GM21717 (cell line): ENCODE measurements around the gene LMOD2.

Source experiments
- ATAC-seq: cut with Tn5 transposase; IDR thresholded peaks from one replicate; pipeline ENCODE4 v1.9.1; 2021; ENCODE audit warnings: mild to moderate bottlenecking, moderate library complexity; ENCODE audit not compliant: unreplicated experiment

LMOD2 gene

DNA sequence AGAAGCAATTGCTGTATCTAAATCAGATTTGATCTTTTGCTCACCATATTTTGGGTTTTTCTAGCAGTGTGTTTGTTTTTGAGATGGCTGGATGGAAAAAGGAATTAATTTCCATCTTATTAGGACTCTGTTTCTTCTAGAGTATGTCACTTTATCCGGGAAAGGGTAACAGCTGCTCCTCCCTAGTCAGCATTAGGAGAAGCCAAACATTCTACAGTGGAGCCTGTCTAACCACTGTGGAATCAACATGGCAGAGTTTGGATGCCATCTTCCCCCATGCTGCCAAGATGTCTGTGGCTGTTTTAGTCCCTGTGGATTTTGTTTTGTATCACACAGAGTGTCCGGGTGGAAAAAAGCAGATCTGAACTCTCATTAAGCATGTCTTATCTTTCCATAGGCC is 16.0 kb upstream of the LMOD2 start:
- no peak for ATAC-seq

DNA sequence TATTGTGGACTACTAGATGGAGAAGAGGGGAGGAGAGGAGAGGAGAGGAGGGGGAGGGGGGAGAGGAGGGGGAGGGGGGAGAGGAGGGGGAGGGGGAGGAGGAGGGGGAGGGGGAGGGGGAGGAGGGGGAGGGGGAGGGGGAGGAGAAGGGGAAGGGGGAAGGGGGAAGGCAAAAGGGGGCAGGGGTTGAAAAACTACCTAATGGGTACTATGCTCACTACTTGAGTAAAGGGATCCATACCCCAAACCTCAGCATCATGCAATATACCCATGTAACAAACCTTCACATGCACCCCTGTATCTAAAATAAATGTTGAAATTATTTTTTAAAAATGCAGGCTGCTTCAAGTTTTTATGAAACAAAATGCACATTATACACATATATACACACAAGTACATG is 15.1 kb upstream of the LMOD2 start:
- ATAC-seq: no peak

DNA sequence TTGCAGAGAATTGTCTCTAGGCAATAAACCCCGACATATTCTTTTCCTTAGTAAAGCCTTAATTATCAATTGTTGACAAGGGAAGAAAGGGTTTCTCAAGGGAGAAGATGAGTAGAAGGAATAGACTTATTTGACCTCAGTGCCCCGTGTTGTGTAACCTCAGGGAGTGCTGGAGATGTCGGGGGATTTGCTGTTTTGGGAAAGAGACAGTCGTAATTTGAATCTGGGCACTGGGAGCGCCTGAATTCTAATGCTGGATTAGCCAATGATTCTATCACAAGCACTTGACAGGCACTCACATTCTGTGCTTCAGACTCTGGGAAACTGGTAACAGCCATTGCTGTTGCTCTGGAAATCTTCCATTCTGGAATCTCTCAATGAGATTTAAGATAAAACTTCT is 13.8 kb upstream of the LMOD2 start:
- ATAC-seq: no peak

DNA sequence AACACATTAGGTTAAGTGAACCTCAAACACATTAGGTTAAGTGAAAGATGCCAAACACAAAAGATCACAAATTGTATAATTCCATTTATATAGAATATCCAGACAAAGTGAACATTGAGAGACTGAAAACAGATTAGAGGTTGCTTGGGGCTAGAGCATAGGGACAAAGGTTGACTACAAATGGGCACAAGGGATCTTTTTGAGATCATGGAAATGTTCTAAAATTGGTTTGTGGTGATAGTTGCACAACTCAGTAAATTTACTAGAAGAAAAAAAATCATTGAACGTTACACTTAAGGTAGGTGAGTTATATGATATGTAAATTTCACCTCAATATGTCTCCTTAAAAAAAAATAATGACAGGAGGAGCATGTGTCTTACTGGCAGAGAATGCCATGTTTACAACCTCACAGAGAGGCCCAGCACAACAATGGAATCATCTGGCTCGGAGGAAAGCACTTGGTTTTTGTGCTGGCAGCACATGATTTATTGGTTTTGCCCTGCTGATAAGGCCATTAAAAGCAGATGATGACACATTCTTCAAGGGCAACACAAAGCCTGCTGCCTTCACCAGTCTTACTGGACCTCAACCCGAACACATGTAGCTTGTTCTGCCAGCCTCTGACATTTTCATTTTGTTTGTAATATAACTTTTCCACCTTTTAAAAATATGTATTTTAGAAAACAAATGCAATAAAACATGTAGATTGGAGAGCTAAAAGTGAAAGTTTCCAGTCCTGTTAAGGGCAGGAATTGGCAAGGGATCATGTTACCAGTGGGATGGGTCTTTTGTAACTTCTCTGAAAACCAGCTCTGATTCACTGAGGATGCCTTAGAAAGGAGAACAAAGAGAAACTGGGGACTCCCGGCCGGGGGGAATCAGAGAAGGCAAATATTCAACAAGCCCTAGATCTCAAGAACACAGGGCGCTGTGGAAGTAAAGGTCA is 11.9 kb upstream of the LMOD2 start:
- no peak for ATAC-seq

DNA sequence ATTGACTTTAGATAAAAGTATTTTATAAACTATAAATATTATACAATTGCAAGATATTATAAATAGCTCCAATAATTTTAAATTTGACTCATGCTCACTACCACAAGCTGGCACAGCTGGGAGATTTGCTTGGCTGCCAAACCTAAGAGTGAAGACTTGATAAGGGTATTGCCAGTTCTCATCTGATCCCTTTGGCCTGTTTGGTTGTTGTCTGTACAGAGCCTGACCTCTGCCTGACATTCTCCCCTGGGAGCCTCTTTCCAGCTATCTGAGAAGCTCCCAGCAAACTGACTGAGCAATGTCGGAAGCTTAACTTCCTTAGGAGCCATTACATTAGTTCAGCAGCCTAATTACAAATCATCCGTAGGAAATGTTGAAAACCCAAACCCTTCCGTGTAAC is 10.2 kb upstream of the LMOD2 start:
- ATAC-seq: no peak

DNA sequence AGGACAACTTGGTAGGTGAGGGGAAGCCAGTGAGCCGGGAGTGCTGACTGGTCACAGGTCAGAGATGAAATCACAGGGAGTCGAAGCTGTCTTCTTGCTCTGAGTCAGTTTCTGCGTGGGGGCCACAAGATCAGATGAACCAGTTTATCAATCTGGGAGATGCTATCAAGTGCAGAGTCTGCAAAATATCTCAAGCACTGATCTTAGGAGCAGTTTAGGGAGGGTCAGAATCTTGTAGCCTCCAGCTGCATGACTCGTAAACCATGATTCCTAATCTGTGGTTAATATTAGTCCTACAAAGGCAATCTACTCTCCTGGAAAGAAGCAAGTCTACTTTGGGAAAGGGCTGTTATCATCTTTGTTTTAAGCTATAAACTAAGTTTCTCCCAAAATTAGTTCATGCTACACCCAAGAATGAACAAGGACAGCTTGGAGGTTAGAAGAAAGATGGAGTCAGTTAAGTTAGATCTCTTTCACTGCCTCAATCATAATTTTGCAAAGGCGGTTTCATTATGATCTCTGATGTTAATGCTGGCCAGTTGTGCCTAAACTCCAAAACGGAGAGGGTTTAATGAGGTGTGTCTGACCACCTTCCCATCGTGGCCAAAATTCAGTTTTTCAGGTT is 8.4 kb upstream of the LMOD2 start:
- ATAC-seq: no peak

DNA sequence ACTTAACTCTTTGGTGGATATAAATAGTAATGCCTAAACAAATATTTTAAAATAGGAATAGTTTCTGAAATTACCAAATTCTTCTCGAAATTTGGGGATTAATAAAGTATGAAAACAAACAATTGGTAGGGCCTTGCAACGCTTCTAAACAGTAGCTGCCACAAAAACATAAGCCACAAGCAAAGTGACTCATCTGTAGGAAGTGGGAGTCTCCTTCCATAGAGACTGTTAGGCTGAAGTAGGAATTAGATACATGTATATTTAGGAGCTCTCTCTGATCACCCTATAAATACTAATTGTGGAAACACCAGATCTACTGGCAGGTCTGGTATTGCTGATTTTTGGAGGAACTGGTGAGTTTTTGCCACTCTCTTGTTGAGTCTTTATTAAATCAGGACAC is 5.7 kb upstream of the LMOD2 start:
- ATAC-seq: no peak

DNA sequence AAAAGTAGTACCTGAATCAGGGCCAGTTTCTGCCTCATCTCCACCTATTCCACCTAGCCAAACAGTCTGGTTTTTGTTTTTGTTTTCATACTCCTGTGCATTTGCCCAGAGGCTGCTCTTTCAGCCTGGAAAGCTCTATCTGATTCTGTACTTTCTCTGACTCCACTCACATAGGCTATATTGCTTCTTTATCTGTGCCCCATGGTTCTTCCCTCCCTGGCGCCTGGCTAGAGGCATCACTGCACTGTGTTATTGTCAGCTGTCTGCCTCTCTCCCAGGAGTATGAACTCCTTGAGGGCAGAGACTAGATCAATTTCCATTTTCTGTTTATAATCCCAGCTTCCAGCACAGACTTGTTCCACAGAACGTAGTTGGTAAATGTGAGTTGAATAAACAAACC is 5.1 kb upstream of the LMOD2 start:
- no peak for ATAC-seq

DNA sequence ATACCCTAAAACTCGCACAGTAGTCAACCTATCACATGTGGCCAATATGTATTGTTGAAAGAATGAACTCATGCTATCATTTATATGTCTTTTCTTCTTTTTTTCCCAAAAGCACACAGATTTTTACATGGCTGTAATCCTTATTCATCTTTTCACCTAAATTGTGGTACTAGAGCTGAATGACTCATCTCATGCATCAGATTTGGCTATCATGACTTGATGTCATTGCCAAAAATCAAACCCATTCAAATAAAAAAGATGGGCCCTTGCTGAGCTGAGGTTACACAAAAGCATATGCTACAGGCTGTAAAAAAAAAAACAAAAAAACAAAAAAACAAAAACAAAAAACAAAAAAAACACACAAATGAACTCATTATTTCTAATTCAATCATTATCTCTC is 3.3 kb upstream of the LMOD2 start:
- no peak for ATAC-seq

DNA sequence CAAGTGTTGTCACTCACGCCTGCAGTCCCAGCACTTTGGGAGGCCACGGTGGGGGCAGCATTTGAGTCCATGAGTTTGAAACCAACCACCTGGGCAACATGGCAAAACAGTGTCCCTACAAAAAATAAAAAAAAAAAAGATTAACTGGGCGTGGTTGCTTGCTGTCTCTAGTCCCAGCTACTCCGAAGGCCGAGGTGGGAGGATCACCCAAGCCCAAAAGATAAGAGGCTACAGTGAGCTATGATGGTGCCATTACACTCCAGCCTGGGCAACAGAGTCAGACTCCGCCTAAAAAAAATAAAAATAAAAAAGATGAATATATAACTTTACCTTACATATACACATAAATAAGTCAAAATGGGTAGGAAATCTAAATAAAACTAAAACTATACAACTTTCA is 2.5 kb upstream of the LMOD2 start:
- no peak for ATAC-seq

DNA sequence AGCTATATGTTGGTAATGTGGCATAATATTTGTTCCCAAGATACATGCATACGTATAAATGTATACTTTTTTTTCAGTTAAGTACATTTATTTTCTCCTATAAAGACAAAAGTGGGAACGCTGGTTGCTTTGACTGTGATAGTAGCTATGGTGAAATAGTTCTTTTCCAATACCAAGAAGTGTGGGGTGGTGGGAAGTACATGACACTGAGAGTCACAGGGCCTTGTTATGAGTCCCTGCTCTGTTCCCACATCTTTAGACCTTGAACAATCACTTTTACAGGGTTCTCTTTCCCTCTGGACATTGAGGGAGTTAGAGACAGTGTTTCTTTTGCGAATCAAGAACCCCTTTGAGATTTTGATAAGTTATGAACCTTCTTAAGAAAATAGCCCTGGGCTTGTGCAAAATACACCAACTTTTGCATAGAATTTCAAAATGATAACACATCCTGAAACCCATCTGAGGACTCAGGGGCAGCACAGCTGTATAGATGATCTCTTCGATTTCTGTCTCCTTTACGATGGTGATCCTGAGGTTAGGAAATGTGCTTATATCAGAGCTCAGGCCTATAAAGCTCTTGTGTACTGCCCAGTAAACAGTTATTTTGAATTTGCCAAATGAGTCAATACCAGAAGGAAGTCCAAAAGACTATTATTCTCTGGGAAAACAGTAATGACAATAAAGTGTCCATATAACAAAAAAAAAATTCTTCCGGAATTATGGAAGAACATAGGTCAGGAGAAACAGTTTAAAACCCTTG is 1.1 kb downstream of the LMOD2 start:
- ATAC-seq: no peak

DNA sequence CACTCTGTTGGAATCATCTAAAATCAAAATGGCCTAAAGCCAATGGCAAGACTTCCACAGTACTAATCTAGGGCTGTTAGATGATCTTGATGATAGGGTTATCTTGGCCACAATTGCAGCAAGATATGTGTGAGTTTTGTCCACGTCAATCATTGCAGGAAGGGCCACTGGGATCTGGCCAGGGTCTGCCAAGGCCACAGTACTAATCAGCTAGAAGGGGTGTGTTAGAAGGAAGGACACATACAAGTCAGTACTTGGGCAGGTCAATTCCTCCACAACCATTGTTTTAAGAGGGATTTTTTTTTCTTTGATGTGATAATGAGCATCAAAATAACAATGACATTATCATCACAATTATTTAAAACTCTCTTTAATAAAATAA is 1.6 kb downstream of the LMOD2 start:
- ATAC-seq: no peak

DNA sequence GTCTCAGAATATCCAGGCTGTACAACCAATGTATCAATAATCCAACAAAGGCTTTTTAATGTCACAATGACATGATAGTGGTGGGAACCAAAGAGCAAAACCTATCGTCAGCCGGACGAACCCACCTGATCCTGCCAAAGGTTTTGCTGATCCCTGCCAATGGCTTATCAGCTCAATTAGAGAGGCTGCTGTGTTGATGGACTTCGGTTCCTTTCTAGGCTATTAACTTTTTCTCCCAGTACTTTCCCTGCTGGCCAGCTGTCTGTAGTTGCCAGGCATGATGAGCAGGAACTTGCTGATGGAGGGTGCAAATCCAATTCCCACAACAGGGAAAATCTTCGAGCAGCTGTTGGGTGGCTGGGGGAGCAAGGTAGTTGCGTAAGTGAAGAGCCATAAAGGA is 2.4 kb downstream of the LMOD2 start:
- no peak for ATAC-seq

DNA sequence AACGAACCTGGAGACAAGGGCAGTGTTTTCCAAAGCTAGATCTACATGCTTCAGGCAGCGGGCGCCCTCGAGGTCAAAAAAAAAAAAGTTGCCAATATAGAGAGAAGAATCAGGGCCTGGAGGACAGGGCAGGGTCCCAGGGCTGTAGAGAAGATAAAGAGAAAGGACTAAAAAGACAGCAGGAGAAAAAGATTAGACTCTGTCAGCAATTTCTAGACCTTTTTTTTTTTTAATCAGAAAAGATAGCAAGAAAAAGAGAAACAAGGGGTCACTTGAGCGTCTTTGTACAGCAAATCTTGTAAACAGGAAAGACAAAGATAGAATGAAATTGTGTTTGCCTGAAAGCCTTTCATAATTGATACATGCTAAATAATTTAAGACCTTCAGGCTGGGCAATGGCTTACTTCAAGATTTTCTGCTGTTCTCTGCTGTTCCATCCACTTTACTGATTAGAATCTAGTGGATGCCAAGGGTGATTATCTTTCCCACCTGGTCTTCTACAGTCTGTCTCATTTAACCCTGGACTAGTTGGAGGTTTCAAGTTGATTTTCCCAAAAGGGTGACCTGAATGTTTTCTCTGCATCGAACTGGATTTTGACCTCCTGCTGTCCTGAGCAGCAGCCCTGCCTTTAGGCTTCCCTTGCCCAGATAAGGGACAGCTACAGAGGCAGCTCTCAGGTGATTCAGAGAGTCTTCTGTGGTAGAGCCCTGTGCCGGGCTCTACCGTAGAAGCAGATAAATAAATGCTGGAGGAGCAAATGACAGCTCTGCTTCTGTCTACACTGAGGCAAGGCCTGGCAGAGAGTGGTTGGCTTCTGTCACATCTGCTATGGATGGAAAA is 5.1 kb downstream of the LMOD2 start:
- ATAC-seq: no peak

DNA sequence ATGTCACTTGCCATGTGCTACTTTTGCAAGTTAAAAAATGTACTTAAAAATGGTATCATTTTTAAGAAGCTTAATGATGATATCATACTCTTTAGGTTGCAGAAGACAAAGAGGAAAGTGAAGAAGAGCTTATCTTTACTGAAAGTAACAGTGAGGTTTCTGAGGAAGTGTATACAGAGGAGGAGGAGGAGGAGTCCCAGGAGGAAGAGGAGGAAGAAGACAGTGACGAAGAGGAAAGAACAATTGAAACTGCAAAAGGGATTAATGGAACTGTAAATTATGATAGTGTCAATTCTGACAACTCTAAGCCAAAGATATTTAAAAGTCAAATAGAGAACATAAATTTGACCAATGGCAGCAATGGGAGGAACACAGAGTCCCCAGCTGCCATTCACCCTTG is 6.1 kb downstream of the LMOD2 start:
- no peak for ATAC-seq

DNA sequence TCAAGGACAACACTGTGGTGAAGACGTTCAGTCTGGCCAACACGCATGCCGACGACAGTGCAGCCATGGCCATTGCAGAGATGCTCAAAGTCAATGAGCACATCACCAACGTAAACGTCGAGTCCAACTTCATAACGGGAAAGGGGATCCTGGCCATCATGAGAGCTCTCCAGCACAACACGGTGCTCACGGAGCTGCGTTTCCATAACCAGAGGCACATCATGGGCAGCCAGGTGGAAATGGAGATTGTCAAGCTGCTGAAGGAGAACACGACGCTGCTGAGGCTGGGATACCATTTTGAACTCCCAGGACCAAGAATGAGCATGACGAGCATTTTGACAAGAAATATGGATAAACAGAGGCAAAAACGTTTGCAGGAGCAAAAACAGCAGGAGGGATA is 6.6 kb downstream of the LMOD2 start:
- no peak for ATAC-seq

DNA sequence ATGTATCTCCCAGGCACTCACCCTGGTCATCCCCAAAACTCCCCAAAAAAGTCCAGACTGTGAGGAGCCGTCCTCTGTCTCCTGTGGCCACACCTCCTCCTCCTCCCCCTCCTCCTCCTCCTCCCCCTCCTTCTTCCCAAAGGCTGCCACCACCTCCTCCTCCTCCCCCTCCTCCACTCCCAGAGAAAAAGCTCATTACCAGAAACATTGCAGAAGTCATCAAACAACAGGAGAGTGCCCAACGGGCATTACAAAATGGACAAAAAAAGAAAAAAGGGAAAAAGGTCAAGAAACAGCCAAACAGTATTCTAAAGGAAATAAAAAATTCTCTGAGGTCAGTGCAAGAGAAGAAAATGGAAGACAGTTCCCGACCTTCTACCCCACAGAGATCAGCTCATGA is 7.1 kb downstream of the LMOD2 start:
- no peak for ATAC-seq

DNA sequence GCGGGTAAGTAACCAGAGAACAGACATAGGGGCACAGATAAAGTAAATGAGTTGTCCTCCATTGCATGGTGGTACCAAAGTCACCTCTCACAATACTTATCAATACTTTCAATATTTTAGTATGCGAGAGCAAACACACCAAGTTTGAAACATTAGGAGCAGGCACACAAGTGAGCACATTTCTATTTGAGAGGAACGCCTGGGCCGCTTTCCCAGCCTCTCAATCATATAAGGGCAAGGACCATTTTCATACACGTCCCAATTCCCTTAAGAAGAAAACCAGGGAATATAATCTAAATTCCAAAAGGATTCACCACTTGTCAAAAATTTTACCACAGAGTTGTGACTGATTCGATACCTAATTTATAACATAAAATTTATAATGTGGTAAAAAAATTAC is 7.5 kb downstream of the LMOD2 start:
- no peak for ATAC-seq

DNA sequence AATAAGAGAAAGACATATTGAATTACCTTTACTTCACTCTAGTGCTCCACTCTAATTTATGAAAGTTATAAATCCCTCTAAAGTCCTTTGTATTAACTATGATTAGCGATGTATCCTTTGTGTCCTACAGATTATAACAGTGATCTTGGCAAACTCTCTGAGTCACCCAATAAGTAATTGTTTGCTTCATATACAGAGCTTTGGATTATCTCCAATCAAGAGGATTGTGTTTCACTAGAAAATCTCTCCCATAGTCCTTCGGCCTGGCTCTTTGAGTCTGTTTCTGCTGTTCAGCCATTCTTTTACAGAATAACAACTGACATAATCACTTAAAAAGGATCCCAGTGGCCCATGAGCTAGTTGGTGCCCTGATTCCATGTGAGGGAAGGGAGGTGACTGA is 9.5 kb downstream of the LMOD2 start:
- no peak for ATAC-seq

DNA sequence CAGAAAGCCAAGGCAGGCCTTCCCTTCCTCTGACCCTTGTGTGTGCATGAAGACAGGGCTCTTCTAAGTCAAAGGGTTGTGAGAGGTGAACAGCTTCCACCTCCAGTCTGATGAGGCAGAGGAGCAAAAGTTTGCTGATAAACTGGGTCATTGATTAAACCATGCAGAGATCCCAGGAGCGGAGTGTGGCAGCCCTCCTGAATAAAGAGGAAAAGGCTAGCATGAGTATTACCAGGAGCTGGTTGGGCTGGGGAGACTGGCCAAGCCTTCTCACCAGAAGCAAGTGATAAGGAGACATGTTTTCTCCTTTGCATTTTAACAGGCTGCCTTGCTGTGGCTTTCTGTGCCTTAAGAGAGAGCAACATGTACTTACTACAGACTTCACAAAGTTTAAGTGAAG is 10.2 kb downstream of the LMOD2 start:
- no peak for ATAC-seq

DNA sequence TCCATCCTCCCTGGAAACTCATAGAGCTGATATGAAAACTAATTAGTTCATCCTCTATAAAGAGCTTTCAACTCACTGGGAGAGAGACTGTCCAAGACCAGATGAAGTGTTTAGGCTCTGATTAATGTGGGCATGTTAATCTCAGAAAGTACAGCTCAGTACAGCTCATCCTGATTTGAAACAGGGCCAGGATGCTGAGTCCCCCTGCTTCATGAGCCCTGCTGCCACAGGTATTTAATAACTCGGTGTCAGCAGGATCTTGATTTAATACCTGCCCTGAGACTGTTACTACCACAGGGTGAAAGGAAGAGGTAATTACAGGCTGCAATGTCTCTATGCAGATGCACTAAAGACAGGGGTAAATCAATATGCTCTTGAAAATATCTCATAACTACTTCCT is 10.8 kb downstream of the LMOD2 start:
- no peak for ATAC-seq
